Measurements from ENCODE around the gene ZBTB49.

GRCh38 chr4:4349867-4350266 lies 59.8 kb downstream of the ZBTB49 start:
- TF ChIP-seq POLR2AphosphoS5 (IDR thresholded peaks at IDR 0.05; ENCODE audit: low read depth, low read length), result no peak
- TF ChIP-seq, protein P1, sequence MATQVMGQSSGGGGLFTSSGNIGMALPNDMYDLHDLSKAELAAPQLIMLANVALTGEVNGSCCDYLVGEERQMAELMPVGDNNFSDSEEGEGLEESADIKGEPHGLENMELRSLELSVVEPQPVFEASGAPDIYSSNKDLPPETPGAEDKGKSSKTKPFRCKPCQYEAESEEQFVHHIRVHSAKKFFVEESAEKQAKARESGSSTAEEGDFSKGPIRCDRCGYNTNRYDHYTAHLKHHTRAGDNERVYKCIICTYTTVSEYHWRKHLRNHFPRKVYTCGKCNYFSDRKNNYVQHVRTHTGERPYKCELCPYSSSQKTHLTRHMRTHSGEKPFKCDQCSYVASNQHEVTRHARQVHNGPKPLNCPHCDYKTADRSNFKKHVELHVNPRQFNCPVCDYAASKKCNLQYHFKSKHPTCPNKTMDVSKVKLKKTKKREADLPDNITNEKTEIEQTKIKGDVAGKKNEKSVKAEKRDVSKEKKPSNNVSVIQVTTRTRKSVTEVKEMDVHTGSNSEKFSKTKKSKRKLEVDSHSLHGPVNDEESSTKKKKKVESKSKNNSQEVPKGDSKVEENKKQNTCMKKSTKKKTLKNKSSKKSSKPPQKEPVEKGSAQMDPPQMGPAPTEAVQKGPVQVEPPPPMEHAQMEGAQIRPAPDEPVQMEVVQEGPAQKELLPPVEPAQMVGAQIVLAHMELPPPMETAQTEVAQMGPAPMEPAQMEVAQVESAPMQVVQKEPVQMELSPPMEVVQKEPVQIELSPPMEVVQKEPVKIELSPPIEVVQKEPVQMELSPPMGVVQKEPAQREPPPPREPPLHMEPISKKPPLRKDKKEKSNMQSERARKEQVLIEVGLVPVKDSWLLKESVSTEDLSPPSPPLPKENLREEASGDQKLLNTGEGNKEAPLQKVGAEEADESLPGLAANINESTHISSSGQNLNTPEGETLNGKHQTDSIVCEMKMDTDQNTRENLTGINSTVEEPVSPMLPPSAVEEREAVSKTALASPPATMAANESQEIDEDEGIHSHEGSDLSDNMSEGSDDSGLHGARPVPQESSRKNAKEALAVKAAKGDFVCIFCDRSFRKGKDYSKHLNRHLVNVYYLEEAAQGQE (IDR thresholded peaks at IDR 0.05; ENCODE audit: insufficient read depth in 1 of 2, low read depth in 2 of 2, low read length in 2 of 2), result no peak
- no peak for TF ChIP-seq TAF1 (IDR thresholded peaks at IDR 0.05; ENCODE audit: borderline replicate concordance, insufficient read depth, low read length)
- no peak for TF ChIP-seq SIN3A (IDR thresholded peaks at IDR 0.05; ENCODE audit: borderline replicate concordance, insufficient read depth, low read length)
- TF ChIP-seq FOXP2 (optimal IDR thresholded peaks at IDR 0.05; ENCODE audit: borderline replicate concordance, extremely low read depth, extremely low read length, insufficient read depth), result no peak
